PC-9 (cell line): ENCODE results near the gene PRDM15. TPM values are rescaled to one million over a fixed set of nuclear protein-coding genes. Genes with fewer than 3 reads are reported as not detected.

ENCODE experiments used
- BruUV-seq: library from RNA; stranded (reverse); fragments of 400-500 nt; replicated peaks from 2 replicates; lab custom pipeline; 2021; lab: Mats Ljungman, UMichigan
- CTCF ChIA-PET: fragments of 300-600 bp; sonication (Branson Sonifier 250); formaldehyde crosslinking; loops from one replicate; lab custom pipeline; 2022; ENCODE audit warnings: antibody characterized with exemption; lab: Charles Lee
- POLR2A ChIA-PET: fragments of 300-600 bp; sonication (Branson Sonifier 250); formaldehyde crosslinking; loops from one replicate; lab custom pipeline; 2022; ENCODE audit warnings: antibody characterized with exemption; ENCODE audit not compliant: unreplicated experiment; lab: Charles Lee
- DNase-seq, 2 experiments: peaks; one replicate each; pipeline versions ENCODE4 v3.0.0 to v3.0.0-alpha.2; 2015 to 2022; ENCODE audit warnings: mixed read lengths in 1 of 2
- H2AFZ ChIP-seq: fragments of 200-600 bp; sonication (generic); 2 replicates; pipeline ENCODE4 v1.8.1; 2017; ENCODE audit warnings: antibody characterized with exemption
- H3F3A ChIP-seq: fragments of 200-600 bp; sonication (generic); 2 replicates; pipeline ENCODE4 v1.8.1; 2017; ENCODE audit warnings: antibody characterized with exemption, mild to moderate bottlenecking, low read depth; ENCODE audit not compliant: insufficient read depth
- H3K27ac ChIP-seq: fragments of 200-600 bp; sonication (generic); 2 replicates; pipeline ENCODE4 v1.6.1; 2016; ENCODE audit warnings: mixed run types
- H3K27me3 ChIP-seq: fragments of 200-600 bp; sonication (generic); 2 replicates; pipeline ENCODE4 v1.6.1; 2016; ENCODE audit warnings: low read depth, mixed run types; ENCODE audit not compliant: insufficient read depth
- H3K36me3 ChIP-seq: fragments of 200-600 bp; sonication (generic); 2 replicates; pipeline ENCODE4 v1.6.1; 2016; ENCODE audit warnings: low read depth, mixed run types
- H3K4me1 ChIP-seq: fragments of 200-600 bp; sonication (generic); replicated peaks from 2 replicates; pipeline ENCODE4 v1.6.1; 2016; ENCODE audit warnings: mixed run types; ENCODE audit not compliant: insufficient read depth
- H3K4me2 ChIP-seq: fragments of 200-600 bp; sonication (generic); 2 replicates; pipeline ENCODE4 v1.6.1; 2017; ENCODE audit warnings: mixed run types
- H3K4me3 ChIP-seq: fragments of 200-600 bp; sonication (generic); 2 replicates; pipeline ENCODE4 v1.6.1; 2016; ENCODE audit warnings: mixed run types
- H3K79me2 ChIP-seq: fragments of 200-600 bp; sonication (generic); 2 replicates; pipeline ENCODE4 v1.6.1; 2017; ENCODE audit warnings: low read depth, mixed run types
- H3K9me2 ChIP-seq: fragments of 200-600 bp; sonication (generic); 2 replicates; pipeline ENCODE4 v1.8.1; 2017; ENCODE audit warnings: mild to moderate bottlenecking; ENCODE audit not compliant: insufficient read depth
- H3K9me3 ChIP-seq: fragments of 200-600 bp; sonication (generic); 2 replicates; pipeline ENCODE4 v1.8.1; 2016; ENCODE audit warnings: low read depth; ENCODE audit not compliant: insufficient read depth
- H4K20me1 ChIP-seq: fragments of 200-600 bp; sonication (generic); 2 replicates; pipeline ENCODE4 v1.8.1; 2017; ENCODE audit not compliant: insufficient read depth
- CTCF ChIP-seq: fragments of 200-600 bp; sonication (generic); conservative IDR thresholded peaks from 2 replicates; pipeline ENCODE4 v1.6.1; 2017; ENCODE audit warnings: mixed run types, antibody characterized with exemption, mild to moderate bottlenecking, moderate library complexity
- EZH2 ChIP-seq: fragments of 200-600 bp; sonication (generic); IDR thresholded peaks from 2 replicates; pipeline ENCODE4 v1.8.0; 2017; ENCODE audit warnings: antibody characterized with exemption, low read depth
- intact Hi-C: fragments of 100-400 bp; cut with micrococcal nuclease; formaldehyde crosslinking; loops from one replicate; pipeline ENCODE4 v1.10.0; 2022; ENCODE audit not compliant: unreplicated experiment
- total RNA-seq: library from RNA; stranded (reverse); gene quantifications from 2 replicates; pipeline ENCODE4 v1.2.3, GENCODE V29; 2021

PRDM15 gene
- total RNA-seq, 1 experiment from 2014 or later, result 8.8 TPM

GRCh38 chr21:41848958-41849580 is 30.1 kb downstream of the PRDM15 start:
- Histone ChIP-seq H3K9me3 (no peaks in the 10 kb centered on the region), H3K9me2 (no peaks in the 10 kb centered on the region), H2AFZ (no peak overlapping the region), H3K4me3 (no peak overlapping the region), H4K20me1 (no peaks in the 10 kb centered on the region), H3K4me2 (no peak overlapping the region), H3F3A (peaks cover 12% of the 10 kb centered on the region), H3K36me3 (no peaks in the 10 kb centered on the region), H3K27me3 (no peaks in the 10 kb centered on the region), H3K27ac (no peak overlapping the region), H3K79me2 (no peaks in the 10 kb centered on the region), H3K4me1 (no peaks in the 10 kb centered on the region)
- no peak for DNase-seq
- TF ChIP-seq CTCF, result no peak
- no peak for TF ChIP-seq EZH2
- no TSS peak for BruUV-seq
- CTCF ChIA-PET, result no interaction called here
- POLR2A ChIA-PET, result no interaction called here
- intact Hi-C loops, result no loop called here

- H3K4me3 ChIP-seq, result no peak overlapping the region
Measured at GRCh38 chr21:41848533-41848932, 30.6 kb downstream of the PRDM15 start.

GRCh38 chr21:41847066-41847804 is 31.9 kb downstream of the PRDM15 start:
- H3K4me2 ChIP-seq, result no peak overlapping the region
- H3F3A ChIP-seq, result peaks cover 12% of the 10 kb centered on the region
- no TSS peak for BruUV-seq
- H3K27me3 ChIP-seq, result no peaks in the 10 kb centered on the region
- TF ChIP-seq CTCF (no peak), EZH2 (no peak)
- H3K4me3 ChIP-seq, result no peak overlapping the region
- no peaks in the 10 kb centered on the region for H3K9me3 ChIP-seq
- intact Hi-C loops, result no loop called here
- H4K20me1 ChIP-seq, result no peaks in the 10 kb centered on the region
- no peak overlapping the region for H3K27ac ChIP-seq
- ChIA-PET POLR2A (no interaction called here), CTCF (no interaction called here)
- no peak for DNase-seq
- H3K79me2 ChIP-seq, result no peaks in the 10 kb centered on the region
- no peaks in the 10 kb centered on the region for H3K36me3 ChIP-seq
- H3K4me1 ChIP-seq, result no peaks in the 10 kb centered on the region
- no peak overlapping the region for H2AFZ ChIP-seq
- no peaks in the 10 kb centered on the region for H3K9me2 ChIP-seq

More at GRCh38 chr21:41848533-41848932, 30.6 kb downstream of the PRDM15 start:
- Histone ChIP-seq H3K27me3 (no peaks in the 10 kb centered on the region), H3K9me2 (no peaks in the 10 kb centered on the region), H3K4me2 (no peak overlapping the region), H3F3A (peaks cover 12% of the 10 kb centered on the region), H3K36me3 (no peaks in the 10 kb centered on the region), H4K20me1 (no peaks in the 10 kb centered on the region), H3K79me2 (no peaks in the 10 kb centered on the region), H2AFZ (no peak overlapping the region), H3K4me1 (no peaks in the 10 kb centered on the region), H3K27ac (no peak overlapping the region), H3K9me3 (no peaks in the 10 kb centered on the region)
- intact Hi-C loops, result no loop called here
- DNase-seq, result no peak
- BruUV-seq, result no TSS peak
- ChIA-PET CTCF (no interaction called here), POLR2A (no interaction called here)
- TF ChIP-seq CTCF (no peak), EZH2 (no peak)
